D721Med (cell line): ENCODE measurements around the gene CNR2.

Source experiments
- DNase-seq: peaks from one replicate; pipeline ENCODE4 v3.0.0; 2011; ENCODE audit warnings: low spot score; ENCODE audit not compliant: insufficient read length
- FAIRE-seq: peaks from 2 replicates; lab custom pipeline; 2011; peaks lifted over from hg19 to GRCh38; lab: Jason Lieb, UNC
- TF ChIP-seq, protein P1 (sequence below): IDR thresholded peaks from 2 replicates; pipeline ENCODE4 v1.5.1; 2012; ENCODE audit warnings: mild to moderate bottlenecking, control low read depth; ENCODE audit not compliant: insufficient read depth; ENCODE audit errors: missing control alignments

The CNR2 gene

DNA sequence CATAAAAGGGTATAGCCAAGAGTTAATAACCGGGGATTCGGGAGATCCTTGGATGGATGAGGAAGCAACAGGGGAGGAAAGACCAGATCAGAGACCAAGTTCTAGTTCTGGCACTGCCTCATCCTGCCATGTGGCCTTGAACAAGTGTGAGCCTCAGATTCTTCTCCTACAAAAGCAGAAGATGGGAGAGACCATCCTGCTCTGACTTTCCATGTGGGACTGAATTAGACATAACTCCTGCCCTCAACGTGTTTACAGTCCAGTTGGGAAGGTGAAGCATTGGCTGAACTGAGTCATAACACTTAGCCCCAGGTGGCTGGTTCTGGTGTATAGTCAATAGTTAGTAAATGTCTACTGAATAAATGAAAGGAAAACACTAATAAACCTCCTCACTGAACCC, 12.1 kb upstream of the CNR2 start:
- DNase-seq: no peak
- TF ChIP-seq, protein P1, sequence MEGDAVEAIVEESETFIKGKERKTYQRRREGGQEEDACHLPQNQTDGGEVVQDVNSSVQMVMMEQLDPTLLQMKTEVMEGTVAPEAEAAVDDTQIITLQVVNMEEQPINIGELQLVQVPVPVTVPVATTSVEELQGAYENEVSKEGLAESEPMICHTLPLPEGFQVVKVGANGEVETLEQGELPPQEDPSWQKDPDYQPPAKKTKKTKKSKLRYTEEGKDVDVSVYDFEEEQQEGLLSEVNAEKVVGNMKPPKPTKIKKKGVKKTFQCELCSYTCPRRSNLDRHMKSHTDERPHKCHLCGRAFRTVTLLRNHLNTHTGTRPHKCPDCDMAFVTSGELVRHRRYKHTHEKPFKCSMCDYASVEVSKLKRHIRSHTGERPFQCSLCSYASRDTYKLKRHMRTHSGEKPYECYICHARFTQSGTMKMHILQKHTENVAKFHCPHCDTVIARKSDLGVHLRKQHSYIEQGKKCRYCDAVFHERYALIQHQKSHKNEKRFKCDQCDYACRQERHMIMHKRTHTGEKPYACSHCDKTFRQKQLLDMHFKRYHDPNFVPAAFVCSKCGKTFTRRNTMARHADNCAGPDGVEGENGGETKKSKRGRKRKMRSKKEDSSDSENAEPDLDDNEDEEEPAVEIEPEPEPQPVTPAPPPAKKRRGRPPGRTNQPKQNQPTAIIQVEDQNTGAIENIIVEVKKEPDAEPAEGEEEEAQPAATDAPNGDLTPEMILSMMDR: no peak
- no peak for FAIRE-seq

DNA sequence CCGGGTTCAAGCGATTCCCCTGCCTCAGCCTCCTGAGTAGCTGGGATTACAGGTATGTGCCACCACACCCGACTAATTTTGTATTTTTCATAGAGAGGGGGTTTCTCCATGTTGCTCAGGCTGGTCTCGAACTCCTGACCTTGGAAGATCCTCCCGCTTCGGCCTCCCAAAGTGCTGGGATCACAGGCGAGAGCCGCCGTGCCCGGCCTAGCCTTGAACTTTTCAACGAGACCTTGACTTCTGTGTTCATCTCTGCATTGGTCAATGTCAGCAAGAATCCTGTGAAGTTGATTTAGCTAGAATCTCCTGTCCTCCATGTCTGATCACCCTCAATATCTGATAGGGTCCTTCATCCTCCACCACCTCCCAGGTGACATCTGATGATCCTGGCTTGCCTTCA, 11.4 kb upstream of the CNR2 start:
- TF ChIP-seq, protein P1: no peak
- DNase-seq (no peak), FAIRE-seq (no peak)

DNA sequence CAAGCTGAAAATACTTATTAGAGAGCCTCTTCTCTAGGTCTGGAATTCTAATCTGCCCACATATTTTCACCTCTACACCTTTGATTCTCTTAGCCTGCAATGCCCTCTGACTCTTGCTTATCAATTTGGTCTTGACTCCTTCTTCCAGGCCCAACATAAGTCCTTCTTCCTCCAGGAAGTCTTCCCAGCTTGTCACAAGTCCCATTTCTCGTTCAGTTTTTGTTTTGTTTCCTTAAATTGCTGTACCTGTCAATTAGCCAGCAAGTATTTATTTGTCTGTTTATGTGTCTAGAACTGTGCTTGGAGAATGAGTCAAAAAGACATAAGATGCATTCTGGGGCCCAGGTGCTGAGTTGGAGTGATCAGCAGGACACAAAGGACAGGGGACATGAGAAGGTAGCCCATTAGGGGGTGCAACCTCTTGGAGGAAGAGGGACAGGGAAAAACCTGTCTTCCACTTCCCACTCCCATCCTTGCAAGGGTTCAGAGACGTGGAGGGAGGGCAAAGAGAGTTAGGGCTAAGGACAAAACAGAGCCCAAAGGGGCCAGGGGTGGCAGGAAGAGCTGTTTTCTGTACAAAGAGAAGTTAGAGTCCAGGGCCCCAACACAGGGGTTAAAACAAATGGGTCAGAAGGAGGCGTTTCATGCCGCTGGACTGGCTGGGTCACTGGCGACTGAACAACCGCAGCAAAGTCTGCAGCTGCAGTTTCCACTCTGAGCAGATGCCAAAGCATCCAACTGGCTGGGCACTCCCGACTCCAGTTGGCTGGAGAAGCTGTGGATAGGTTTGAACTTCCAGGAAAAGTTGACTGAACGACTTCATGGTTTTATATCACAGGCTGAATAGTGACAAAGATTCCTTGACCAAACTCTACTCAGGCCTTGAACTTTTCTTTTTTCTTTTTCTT, 10.7 kb upstream of the CNR2 start:
- DNase-seq: no peak
- FAIRE-seq: no peak
- TF ChIP-seq, protein P1: no peak

DNA sequence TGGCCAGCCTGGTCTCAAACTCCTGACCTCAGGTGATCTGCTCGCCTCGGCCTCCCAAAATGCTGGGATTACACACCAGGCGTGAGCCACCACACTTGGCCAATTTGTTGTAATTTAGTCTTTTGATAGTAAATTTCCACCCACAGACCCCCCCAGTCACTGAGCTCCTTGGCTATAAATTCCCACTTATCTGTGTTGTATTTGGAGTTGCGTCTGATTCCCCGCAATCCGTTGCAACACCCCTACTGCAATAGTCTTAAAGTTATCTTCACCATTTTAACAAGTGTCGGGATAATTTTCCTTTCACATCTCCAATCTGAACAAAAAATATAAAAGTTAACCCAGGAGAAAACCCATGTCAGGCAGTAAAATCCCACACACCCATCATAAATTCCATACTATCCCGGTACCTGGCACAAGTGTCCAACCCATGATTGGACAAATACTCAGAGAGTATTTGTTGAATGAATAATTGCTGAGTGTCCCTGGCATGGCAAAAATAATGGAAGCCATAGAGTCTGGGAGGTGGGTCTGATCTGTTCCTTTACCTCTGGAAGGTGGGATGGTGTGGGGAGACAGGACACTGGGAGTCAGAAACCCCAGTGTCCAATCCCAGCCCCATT, 9.3 kb upstream of the CNR2 start:
- FAIRE-seq (no peak), DNase-seq (no peak)
- TF ChIP-seq, protein P1: no peak

DNA sequence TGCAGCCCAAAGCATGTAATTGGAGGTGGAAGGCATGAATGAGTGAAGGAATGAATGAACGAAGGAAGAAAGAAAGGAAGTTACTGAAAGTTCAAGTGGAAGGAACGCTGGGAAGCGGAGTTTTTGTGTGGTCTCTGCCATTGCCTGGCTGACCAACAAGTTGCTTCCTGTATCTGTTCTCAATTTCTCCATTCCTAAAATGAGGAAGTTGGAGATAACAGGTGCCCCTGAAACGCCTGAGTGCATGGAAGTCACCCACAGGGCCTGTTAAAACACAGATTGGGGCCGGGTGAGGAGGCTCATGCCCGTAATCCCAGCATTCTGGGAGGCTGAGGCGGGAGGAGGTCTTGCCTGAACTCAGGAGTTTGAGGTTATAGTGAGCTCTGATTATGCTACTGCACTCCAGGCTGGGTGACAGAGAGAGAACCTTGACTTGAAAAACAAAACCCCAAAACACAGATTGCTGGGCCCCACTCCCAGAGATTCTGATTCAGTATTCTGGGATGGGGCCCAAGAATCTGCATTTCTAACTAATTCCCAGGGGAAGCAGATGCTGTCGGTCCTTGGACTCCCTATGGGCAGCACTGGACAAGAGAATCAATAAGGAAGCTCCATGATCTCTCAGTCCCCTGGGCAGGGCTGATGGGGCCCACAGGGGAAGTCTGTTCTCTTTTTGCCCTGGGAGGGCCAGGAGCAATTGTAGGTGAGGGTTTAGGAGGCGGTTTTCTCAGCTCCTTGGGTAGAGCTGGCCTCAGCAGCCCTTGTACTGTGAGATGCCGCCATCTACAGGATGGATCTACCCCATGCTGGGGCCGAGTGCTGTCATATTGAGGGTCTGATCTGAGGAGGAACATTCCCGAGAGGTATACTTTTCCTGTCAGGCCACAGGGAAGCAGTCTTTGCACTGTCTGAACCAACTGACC, 3.3 kb upstream of the CNR2 start:
- FAIRE-seq (no peak), DNase-seq (peak; percentile 21)
- TF ChIP-seq, protein P1: peak; percentile 71

DNA sequence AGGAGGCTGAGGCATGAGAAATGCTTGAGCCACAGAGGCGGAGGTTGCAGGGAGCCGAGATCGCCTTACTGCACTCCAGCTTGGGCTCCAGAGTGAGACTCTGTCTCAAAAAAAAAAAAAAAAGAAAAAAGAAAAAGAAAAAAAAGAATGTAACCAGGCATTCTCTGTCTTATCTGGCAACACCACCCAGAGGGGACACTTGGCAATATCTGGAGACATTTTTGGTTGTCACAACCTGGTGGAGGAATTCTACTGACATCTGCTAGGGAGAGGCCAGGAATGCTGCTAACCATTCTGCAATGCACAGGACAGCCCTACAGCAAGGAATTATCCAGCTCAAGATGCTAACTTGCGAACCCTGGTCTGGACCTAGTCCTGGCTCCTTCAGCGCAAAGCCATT, 2.3 kb upstream of the CNR2 start:
- no peak for DNase-seq
- TF ChIP-seq, protein P1: no peak
- no peak for FAIRE-seq
